Spleen (tissue), 7 donors: Measurements from ENCODE around the gene SFXN5.

Experiments used
- CTCF ChIP-seq, 11 experiments: fragments of 200-600 bp in 7 of 11; fragments of 450-650 bp in 4 of 11; sonication (generic) in 4 of 11; IDR thresholded peaks in 8 of 11; conservative IDR thresholded peaks in 3 of 11; 1 replicate in 7 of 11; 2 replicates in 4 of 11; pipeline versions ENCODE4 v1.4.0 to v1.8.0; 2016 to 2021; ENCODE audit warnings: antibody characterized with exemption in 11 of 11, inconsistent platforms in 4 of 11, mild to moderate bottlenecking in 1 of 11
- POLR2A ChIP-seq, 3 donors: fragments of 450-650 bp; IDR thresholded peaks; one replicate each; pipeline ENCODE4 v1.5.1; 2017; ENCODE audit warnings: antibody characterized with exemption in 3 of 3, mild to moderate bottlenecking in 1 of 3
- POLR2AphosphoS5 ChIP-seq, 3 donors: sonication (generic); formaldehyde crosslinking; IDR thresholded peaks; one replicate each; pipeline ENCODE4 v1.5.1; 2017; ENCODE audit warnings: antibody characterized with exemption in 3 of 3
- donor health status: DM: no; HTN: no; CAD: no; lungs with moderate emphysema.
- donor health status: DM: no; HTN: no; CAD: no.
- donor health status: DM: no; HTN: no; CAD: no.

DNA sequence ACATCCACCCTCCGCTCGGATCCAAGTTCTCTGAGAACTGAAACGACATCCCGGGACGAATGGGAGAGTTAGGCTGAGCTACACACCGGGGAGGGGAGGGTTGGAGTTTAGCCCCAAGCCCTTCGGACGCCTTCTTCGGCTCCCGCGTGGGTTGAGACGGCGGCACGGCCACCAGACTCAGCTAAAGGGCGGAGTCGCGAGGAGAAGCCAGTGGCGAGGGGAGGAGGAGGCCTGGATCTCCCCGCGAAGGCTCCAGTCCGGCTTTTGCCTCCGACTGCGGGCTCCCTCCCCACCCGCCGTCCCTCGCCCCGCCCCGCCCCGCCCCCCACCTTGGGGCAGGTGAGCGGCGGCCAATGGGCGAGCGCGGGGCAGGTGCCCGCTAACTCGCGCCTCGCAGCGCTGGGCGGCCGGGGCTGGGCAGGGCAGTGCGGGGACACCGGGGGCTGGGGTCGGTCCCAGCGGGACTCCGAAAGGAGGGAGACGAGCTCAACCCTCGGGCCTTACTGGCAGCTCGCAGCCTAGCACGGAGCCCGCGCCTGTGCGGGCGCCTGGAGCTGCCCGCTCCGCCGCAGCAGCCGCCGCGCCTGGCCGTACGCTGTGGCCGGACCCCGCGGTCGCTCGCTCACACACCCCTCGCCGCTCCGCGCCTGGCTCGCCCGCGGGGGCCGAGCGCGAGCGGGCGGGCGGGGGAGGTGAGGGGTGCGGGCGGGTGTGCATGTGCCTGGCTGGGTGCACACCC, 154.2 kb downstream of the SFXN5 start, which contains the start of gene EMX1:
- TF ChIP-seq CTCF (IDR thresholded peaks at IDR 0.05 in 8 of 11, conservative IDR thresholded peaks at IDR 0.05 in 3 of 11) (no peak), POLR2A (IDR thresholded peaks at IDR 0.05) (no peak), POLR2AphosphoS5 (IDR thresholded peaks at IDR 0.05) (no peak)
